ENCODE results near the gene PNPO. TPM values are rescaled to one million over a fixed set of nuclear protein-coding genes. Genes with fewer than 3 reads are reported as not detected.

Gene PNPO
- total RNA-seq, 1 experiment from 2014 or later: 12.3 TPM

DNA sequence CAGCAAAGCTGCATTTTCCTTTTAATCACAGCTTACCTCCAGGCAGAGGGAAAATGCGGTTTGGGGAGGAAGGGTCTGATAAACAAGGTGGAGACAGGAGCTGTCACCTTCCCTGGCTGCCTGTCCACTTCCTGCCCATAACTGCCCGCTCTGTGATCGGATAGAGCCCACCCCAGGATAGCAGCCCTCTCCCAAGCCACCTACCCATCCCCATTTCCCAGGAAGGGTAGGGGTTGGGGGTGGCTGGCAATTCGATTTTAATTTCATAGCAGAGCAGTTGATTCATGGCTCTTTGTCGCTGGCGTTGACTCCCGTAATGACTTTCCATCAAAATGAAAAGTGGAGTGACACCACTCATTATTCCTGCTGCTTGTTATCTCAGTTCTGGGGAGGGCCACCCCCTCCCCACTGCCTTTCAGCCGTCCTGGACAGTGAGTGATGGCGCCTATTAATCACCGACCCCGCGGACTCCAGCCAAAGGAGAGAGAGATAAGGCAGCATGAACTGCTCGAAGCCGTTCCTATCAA lies 40.8 kb downstream of the PNPO start:
- no peak overlapping the region for H3K4me3 ChIP-seq (ENCODE audit: low read depth, low read length, poor library complexity, severe bottlenecking)
- CTCF ChIA-PET: interaction anchor here (1.5 kb wide), 1 partner anchor 36 kb away, joined by 4 read pairs; no protein-coding TSS in a partner anchor
- DNase-seq (ENCODE audit: low spot score): no peak
- intact Hi-C loops (cut with micrococcal nuclease; ENCODE audit: unreplicated experiment): no loop called here
- BruUV-seq (replicated peaks): no TSS peak
- TF ChIP-seq, protein P1, sequence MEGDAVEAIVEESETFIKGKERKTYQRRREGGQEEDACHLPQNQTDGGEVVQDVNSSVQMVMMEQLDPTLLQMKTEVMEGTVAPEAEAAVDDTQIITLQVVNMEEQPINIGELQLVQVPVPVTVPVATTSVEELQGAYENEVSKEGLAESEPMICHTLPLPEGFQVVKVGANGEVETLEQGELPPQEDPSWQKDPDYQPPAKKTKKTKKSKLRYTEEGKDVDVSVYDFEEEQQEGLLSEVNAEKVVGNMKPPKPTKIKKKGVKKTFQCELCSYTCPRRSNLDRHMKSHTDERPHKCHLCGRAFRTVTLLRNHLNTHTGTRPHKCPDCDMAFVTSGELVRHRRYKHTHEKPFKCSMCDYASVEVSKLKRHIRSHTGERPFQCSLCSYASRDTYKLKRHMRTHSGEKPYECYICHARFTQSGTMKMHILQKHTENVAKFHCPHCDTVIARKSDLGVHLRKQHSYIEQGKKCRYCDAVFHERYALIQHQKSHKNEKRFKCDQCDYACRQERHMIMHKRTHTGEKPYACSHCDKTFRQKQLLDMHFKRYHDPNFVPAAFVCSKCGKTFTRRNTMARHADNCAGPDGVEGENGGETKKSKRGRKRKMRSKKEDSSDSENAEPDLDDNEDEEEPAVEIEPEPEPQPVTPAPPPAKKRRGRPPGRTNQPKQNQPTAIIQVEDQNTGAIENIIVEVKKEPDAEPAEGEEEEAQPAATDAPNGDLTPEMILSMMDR (conservative IDR thresholded peaks at IDR 0.05; ENCODE audit: low read depth, low read length): no peak
- TF ChIP-seq EZH2 (IDR thresholded peaks at IDR 0.05; ENCODE audit: borderline replicate concordance, low read depth, low read length, poor library complexity, severe bottlenecking): no peak
- H3K27me3 ChIP-seq (replicated peaks; ENCODE audit: insufficient read depth, low read depth, low read length, poor library complexity): no peaks in the 10 kb centered on the region
- H3K27ac ChIP-seq (ENCODE audit: low read depth, low read length, poor library complexity, severe bottlenecking): no peak overlapping the region
- H3K4me1 ChIP-seq (ENCODE audit: insufficient read depth, low read length, poor library complexity, severe bottlenecking): peaks cover 8% of the 10 kb centered on the region
- H3K36me3 ChIP-seq (ENCODE audit: insufficient read depth, low read length, poor library complexity, severe bottlenecking): peaks cover 65% of the 10 kb centered on the region
- POLR2A ChIA-PET (ENCODE audit: low non-redundant PET): no interaction called here
- no peaks in the 10 kb centered on the region for H3K9me3 ChIP-seq (ENCODE audit: low read depth, low read length, poor library complexity, severe bottlenecking)

DNA sequence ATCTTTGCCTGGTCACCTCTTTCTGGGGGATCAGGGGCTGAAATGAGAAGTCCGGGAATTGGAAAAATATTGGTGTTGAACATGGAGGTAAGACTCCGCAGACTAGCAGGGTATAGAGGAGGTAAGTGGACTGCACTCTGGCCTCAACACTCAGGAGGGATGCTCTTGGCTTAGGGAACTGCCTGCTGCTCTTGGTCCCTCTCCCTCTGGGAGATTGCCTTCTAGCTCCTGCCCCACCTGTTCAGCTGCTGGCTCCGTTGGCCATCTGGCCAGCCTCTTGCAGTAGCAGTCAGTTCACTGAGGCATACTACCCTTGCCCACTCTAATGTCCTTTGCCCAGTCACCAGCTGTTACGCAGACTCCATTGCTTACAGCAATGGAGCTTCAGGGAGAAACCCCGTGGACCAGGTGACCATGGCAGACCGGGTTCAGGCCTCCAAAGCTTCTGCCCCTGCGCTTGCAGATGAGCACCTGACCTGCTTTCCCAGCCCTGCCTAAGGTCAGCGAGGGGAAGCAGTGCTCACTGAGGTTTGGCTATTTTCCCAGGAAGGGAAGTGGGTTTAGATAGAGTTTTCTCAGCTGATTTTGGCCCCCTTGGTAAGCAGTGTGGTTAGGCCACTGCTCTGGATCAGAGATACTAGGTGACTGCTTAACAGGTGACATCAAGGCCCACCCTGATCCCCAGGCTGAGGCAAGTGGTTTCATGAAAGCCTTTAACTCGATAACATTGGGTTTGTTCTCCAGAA lies 41.4 kb downstream of the PNPO start:
- CTCF ChIA-PET: interaction anchor here (0.6 to 1.5 kb wide), 3 partner anchors 11 to 36 kb away, joined by 3 to 4 read pairs (median 4); no protein-coding TSS in a partner anchor
- POLR2A ChIA-PET (ENCODE audit: low non-redundant PET): no interaction called here

DNA sequence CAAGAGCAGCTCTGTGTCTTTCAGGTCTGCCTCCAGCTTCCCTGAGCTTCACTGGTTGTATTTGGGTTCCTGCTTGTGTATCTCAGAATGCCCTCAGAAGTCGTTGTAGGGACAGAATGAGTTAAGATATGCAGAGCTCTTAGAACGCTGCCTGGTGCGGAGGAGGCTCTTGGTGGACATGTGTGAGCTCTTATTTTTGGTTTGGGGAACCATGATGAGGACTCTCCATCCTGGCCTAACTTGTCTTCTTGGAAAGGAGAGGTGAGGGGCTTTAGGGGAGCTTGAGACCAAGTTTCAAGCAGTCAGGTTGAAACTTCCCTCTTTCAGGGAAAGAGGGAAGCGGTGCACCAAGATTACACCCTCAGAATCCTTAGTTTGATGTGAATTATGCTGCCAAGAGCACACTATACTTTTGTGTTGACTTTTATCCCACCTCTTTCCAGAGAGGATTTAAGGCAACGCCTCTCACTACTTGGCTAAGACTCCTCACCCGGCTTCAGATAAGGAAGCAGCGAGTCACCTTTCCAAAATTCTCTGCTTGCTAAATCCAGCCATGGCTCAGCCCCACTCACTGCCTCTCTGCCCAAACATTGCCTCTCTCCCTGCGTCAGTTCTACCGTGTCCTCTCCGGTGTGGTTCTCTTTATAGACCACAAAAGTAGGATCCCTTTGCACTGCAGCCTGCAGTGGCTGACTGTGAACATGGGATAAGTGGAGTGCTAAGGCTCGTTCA lies 42.3 kb downstream of the PNPO start:
- Histone ChIP-seq H3K27ac (ENCODE audit: low read depth, low read length, poor library complexity, severe bottlenecking) (no peak overlapping the region), H3K36me3 (ENCODE audit: insufficient read depth, low read length, poor library complexity, severe bottlenecking) (peaks cover 51% of the 10 kb centered on the region), H3K9me3 (ENCODE audit: low read depth, low read length, poor library complexity, severe bottlenecking) (no peaks in the 10 kb centered on the region), H3K27me3 (replicated peaks; ENCODE audit: insufficient read depth, low read depth, low read length, poor library complexity) (no peaks in the 10 kb centered on the region), H3K4me1 (ENCODE audit: insufficient read depth, low read length, poor library complexity, severe bottlenecking) (peaks cover 19% of the 10 kb centered on the region), H3K4me3 (ENCODE audit: low read depth, low read length, poor library complexity, severe bottlenecking) (no peak overlapping the region)
- no peak for DNase-seq (ENCODE audit: low spot score)
- intact Hi-C loops (cut with micrococcal nuclease; ENCODE audit: unreplicated experiment): no loop called here
- CTCF ChIA-PET: interaction anchor here (0.6 to 1.3 kb wide), 2 partner anchors 10 to 35 kb away, joined by 3 to 4 read pairs; no protein-coding TSS in a partner anchor
- BruUV-seq (replicated peaks): no TSS peak
- POLR2A ChIA-PET (ENCODE audit: low non-redundant PET): no interaction called here
- TF ChIP-seq EZH2 (IDR thresholded peaks at IDR 0.05; ENCODE audit: borderline replicate concordance, low read depth, low read length, poor library complexity, severe bottlenecking): no peak
- TF ChIP-seq, protein P1 (conservative IDR thresholded peaks at IDR 0.05; ENCODE audit: low read depth, low read length): no peak

More for the DNA sequence above, 41.4 kb downstream of the PNPO start:
- Histone ChIP-seq H3K27me3 (replicated peaks; ENCODE audit: insufficient read depth, low read depth, low read length, poor library complexity) (no peaks in the 10 kb centered on the region), H3K4me1 (ENCODE audit: insufficient read depth, low read length, poor library complexity, severe bottlenecking) (peaks cover 14% of the 10 kb centered on the region), H3K27ac (ENCODE audit: low read depth, low read length, poor library complexity, severe bottlenecking) (no peak overlapping the region), H3K9me3 (ENCODE audit: low read depth, low read length, poor library complexity, severe bottlenecking) (no peaks in the 10 kb centered on the region), H3K4me3 (ENCODE audit: low read depth, low read length, poor library complexity, severe bottlenecking) (no peak overlapping the region), H3K36me3 (ENCODE audit: insufficient read depth, low read length, poor library complexity, severe bottlenecking) (peaks cover 58% of the 10 kb centered on the region)
- no peak for DNase-seq (ENCODE audit: low spot score)
- BruUV-seq (replicated peaks): no TSS peak
- intact Hi-C loops (cut with micrococcal nuclease; ENCODE audit: unreplicated experiment): no loop called here
- no peak for TF ChIP-seq EZH2 (IDR thresholded peaks at IDR 0.05; ENCODE audit: borderline replicate concordance, low read depth, low read length, poor library complexity, severe bottlenecking)
- TF ChIP-seq, protein P1 (conservative IDR thresholded peaks at IDR 0.05; ENCODE audit: low read depth, low read length): no peak
